IMR-90 (cell line): ENCODE data around the gene ELOVL2. TPM values are rescaled to one million over a fixed set of nuclear protein-coding genes. Genes with fewer than 3 reads are reported as not detected.
A peak's percentile ranks its signal among the peaks of the same experiment; 100 is the strongest.

ENCODE experiments used
- ATAC-seq: fragments of 200-7000 bp; cut with Tn5 transposase; 2 replicates; pipeline ENCODE4 v1.9.1; 2020; ENCODE audit warnings: low read depth, mild to moderate bottlenecking, moderate library complexity
- BruUV-seq: library from RNA; stranded (reverse); fragments of 400-500 nt; replicated peaks from 2 replicates; lab custom pipeline; 2021; lab: Mats Ljungman, UMichigan
- CTCF ChIA-PET: fragments of 300-600 bp; formaldehyde crosslinking; extraction: SDS; loops from one replicate; lab custom pipeline; 2021; ENCODE audit warnings: antibody characterized with exemption; lab: Yijun Ruan, JAX
- POLR2A ChIA-PET: fragments of 300-600 bp; sonication (Branson Sonifier 250); formaldehyde crosslinking; loops from one replicate; lab custom pipeline; 2022; ENCODE audit warnings: antibody characterized with exemption; ENCODE audit not compliant: unreplicated experiment; lab: Charles Lee
- DNase-seq: peaks from one replicate; pipeline ENCODE4 v3.0.0; 2013
- H2AFZ ChIP-seq: replicated peaks from 2 replicates; pipeline ENCODE3; 2013; ENCODE audit warnings: low read length, mild to moderate bottlenecking; ENCODE audit not compliant: poor library complexity
- H2AK5ac ChIP-seq: 2 replicates; pipeline ENCODE4 v1.6.1; 2013; ENCODE audit warnings: low read depth, low read length, inconsistent platforms
- H2AK9ac ChIP-seq: replicated peaks from 2 replicates; pipeline ENCODE3; 2013; ENCODE audit warnings: mild to moderate bottlenecking, low read depth, low read length, moderate library complexity; ENCODE audit not compliant: poor library complexity
- H2BK120ac ChIP-seq: 2 replicates; pipeline ENCODE4 v1.6.1; 2013; ENCODE audit warnings: low read depth, low read length, inconsistent platforms
- H2BK15ac ChIP-seq: 3 replicates; pipeline ENCODE4 v1.6.1; 2013; ENCODE audit warnings: low read depth, low read length, inconsistent platforms
- H2BK20ac ChIP-seq: 2 replicates; pipeline ENCODE4 v1.6.1; 2013; ENCODE audit warnings: low read depth, mild to moderate bottlenecking, inconsistent platforms, low read length, moderate library complexity
- H2BK5ac ChIP-seq: 2 replicates; pipeline ENCODE4 v1.6.1; 2013; ENCODE audit warnings: mild to moderate bottlenecking, low read depth, low read length, inconsistent platforms; ENCODE audit not compliant: poor library complexity, severe bottlenecking
- H3K14ac ChIP-seq: replicated peaks from 2 replicates; pipeline ENCODE4 v1.6.1; 2013; ENCODE audit warnings: low read depth, low read length, inconsistent platforms
- H3K18ac ChIP-seq: 2 replicates; pipeline ENCODE4 v1.6.1; 2013; ENCODE audit warnings: low read depth, low read length, control low read depth
- H3K23ac ChIP-seq: 2 replicates; pipeline ENCODE4 v1.6.1; 2013; ENCODE audit warnings: low read depth, low read length, inconsistent platforms
- H3K27ac ChIP-seq: 2 replicates; pipeline ENCODE4 v1.5.1; 2013; ENCODE audit warnings: mild to moderate bottlenecking, control low read depth, low read length; ENCODE audit not compliant: insufficient read depth
- H3K27me3 ChIP-seq: 2 replicates; pipeline ENCODE4 v1.6.1; 2013; ENCODE audit warnings: low read length; ENCODE audit not compliant: control insufficient read depth, insufficient read depth
- H3K36me3 ChIP-seq: 2 replicates; pipeline ENCODE4 v1.6.1; 2013; ENCODE audit warnings: low read length, mixed read lengths; ENCODE audit not compliant: control insufficient read depth, insufficient read depth
- H3K4ac ChIP-seq: 2 replicates; pipeline ENCODE4 v1.6.1; 2013; ENCODE audit warnings: low read depth, low read length, inconsistent platforms
- H3K4me1 ChIP-seq: 2 replicates; pipeline ENCODE4 v1.6.1; 2013; ENCODE audit warnings: low read length, mixed read lengths; ENCODE audit not compliant: control insufficient read depth, insufficient read depth
- H3K4me2 ChIP-seq: 2 replicates; pipeline ENCODE4 v1.6.1; 2013; ENCODE audit warnings: low read depth, mild to moderate bottlenecking, control low read depth, low read length, moderate library complexity
- H3K4me3 ChIP-seq: 2 replicates; pipeline ENCODE4 v1.5.1; 2013; ENCODE audit warnings: low read depth, mild to moderate bottlenecking, control low read depth, low read length, moderate library complexity; ENCODE audit not compliant: insufficient read depth
- H3K56ac ChIP-seq: 2 replicates; pipeline ENCODE4 v1.6.1; 2013; ENCODE audit warnings: low read length, inconsistent platforms; ENCODE audit not compliant: insufficient read depth; ENCODE audit errors: extremely low read depth
- H3K79me1 ChIP-seq, 2 experiments: 2 replicates each; pipeline ENCODE4 v1.6.1; 2013; ENCODE audit warnings: low read length in 2 of 2, inconsistent platforms in 1 of 2, low read depth in 1 of 2
- H3K9ac ChIP-seq: 2 replicates; pipeline ENCODE4 v1.6.1; 2013; ENCODE audit warnings: low read depth, low read length, control low read depth
- H3K9me1 ChIP-seq: 2 replicates; pipeline ENCODE4 v1.6.1; 2013; ENCODE audit warnings: low read length, inconsistent platforms; ENCODE audit not compliant: insufficient read depth
- H3K9me3 ChIP-seq: 2 replicates; pipeline ENCODE4 v1.6.1; 2013; ENCODE audit warnings: low read length; ENCODE audit not compliant: control insufficient read depth, insufficient read depth
- H4K20me1 ChIP-seq: 2 replicates; pipeline ENCODE4 v1.6.1; 2013; ENCODE audit warnings: low read length, inconsistent platforms; ENCODE audit not compliant: insufficient read depth
- H4K5ac ChIP-seq: 2 replicates; pipeline ENCODE4 v1.6.1; 2013; ENCODE audit warnings: mild to moderate bottlenecking, low read depth, low read length, control low read depth
- H4K8ac ChIP-seq, 2 experiments: 2 replicates each; pipeline ENCODE4 v1.6.1; 2013; ENCODE audit warnings: low read depth in 2 of 2, low read length in 2 of 2, control low read depth in 1 of 2, inconsistent platforms in 1 of 2
- H4K91ac ChIP-seq: 2 replicates; pipeline ENCODE4 v1.6.1; 2013; ENCODE audit warnings: low read depth, low read length, inconsistent platforms; ENCODE audit not compliant: insufficient read depth
- CEBPB ChIP-seq: IDR thresholded peaks from 2 replicates; pipeline ENCODE4 v1.6.1; 2012; ENCODE audit warnings: low read depth, low read length, improper control_type of control experiment
- CHD1 ChIP-seq: IDR thresholded peaks from 2 replicates; pipeline ENCODE4 v1.6.1; 2012; ENCODE audit warnings: low read depth, low read length, improper control_type of control experiment
- FOS ChIP-seq: fragments of 150-350 bp; IDR thresholded peaks from 2 replicates; pipeline ENCODE4 v1.6.1; 2016; ENCODE audit warnings: low read depth, low read length
- POLR2A ChIP-seq: IDR thresholded peaks from 2 replicates; pipeline ENCODE4 v1.6.1; 2012; ENCODE audit warnings: mild to moderate bottlenecking, low read depth, low read length
- RAD21 ChIP-seq: IDR thresholded peaks from 2 replicates; pipeline ENCODE4 v1.6.1; 2012; ENCODE audit warnings: low read length, improper control_type of control experiment
- RFX5 ChIP-seq: IDR thresholded peaks from 2 replicates; pipeline ENCODE4 v1.8.0; 2012; ENCODE audit warnings: low read depth, mild to moderate bottlenecking, low read length, moderate library complexity
- WGBS, 2 experiments: methylation state at CpG; one replicate each; pipeline versions ENCODE4 v1.1.5 to v1.1.7; 2013; ENCODE audit warnings: missing lambda C conversion rate in 2 of 2; ENCODE audit not compliant: insufficient read length in 1 of 2; ENCODE audit errors: extremely low coverage in 2 of 2; 5-methylcytosine and 5-hydroxymethylcytosine counted together
- dilution Hi-C: fragments of 300-500 bp; cut with HindIII; formaldehyde crosslinking; loops from one replicate; pipeline ENCODE4 v1.14.3; 2018; ENCODE audit warnings: low sequenced_read_pairs; ENCODE audit not compliant: unreplicated experiment
- in situ Hi-C: fragments of 300-500 bp; cut with MboI; formaldehyde crosslinking; loops from 3 replicates; pipeline ENCODE4 v1.14.3; 2019; ENCODE audit warnings: low sequenced_read_pairs, inconsistent platforms, mixed read lengths
- intact Hi-C: fragments of 100-400 bp; cut with micrococcal nuclease; formaldehyde crosslinking; loops from 2 replicates; pipeline ENCODE4 v1.10.0; 2022
- polyA plus RNA-seq, 3 experiments: library from polyadenylated mRNA; depleted of rRNA; stranded (reverse); fragments of >200 nt; gene quantifications; 2 replicates each; pipeline ENCODE4 v1.2.3, GENCODE V29; 2012; ENCODE audit warnings: low replicate concordance in 1 of 3
- total RNA-seq: library from RNA; depleted of rRNA; stranded (reverse); fragments of >200 nt; gene quantifications from 2 replicates; pipeline ENCODE4 v1.2.3, GENCODE V29; 2012
- TF ChIP-seq, protein P1 (sequence below): fragments of 150-350 bp; IDR thresholded peaks from 2 replicates; pipeline ENCODE4 v1.6.1; 2016; ENCODE audit warnings: low read depth, mild to moderate bottlenecking, low read length, moderate library complexity, borderline replicate concordance

ELOVL2 gene
- total and polyA plus RNA-seq, 2 of the 4 experiments (the other 2 are of a cell fraction) = 6.3 to 7.9 TPM

DNA sequence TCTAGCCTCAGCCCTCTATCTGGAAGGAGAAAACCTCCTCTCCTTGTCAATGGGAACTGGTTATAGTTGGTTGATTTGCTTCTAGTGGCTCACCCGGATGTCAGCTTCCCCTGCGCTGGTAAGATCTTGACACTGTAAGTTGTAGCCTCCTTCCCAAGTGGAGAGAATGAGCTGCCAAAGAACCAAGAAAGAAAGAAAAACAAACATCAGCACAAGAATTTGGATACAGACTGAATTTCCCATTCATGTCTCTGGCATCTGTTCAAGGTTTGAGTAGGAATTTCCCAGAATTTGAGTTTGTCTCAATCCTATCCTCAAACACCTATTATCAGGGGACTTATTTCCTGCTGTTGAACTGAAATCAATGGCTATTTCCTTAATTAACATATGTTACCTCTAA is 44.1 kb downstream of the ELOVL2 start:
- in situ Hi-C loops (no loop called here), dilution Hi-C loops (no loop called here), intact Hi-C loops (loop anchor here (5.0 kb wide), 1 partner anchor 38 kb away; no protein-coding TSS in a partner anchor)
- H3K14ac ChIP-seq = peak overlapping the region; percentile 52; the same call in 1 of the 2 replicates
- no peak overlapping the region for H3K4me2 ChIP-seq
- H4K8ac ChIP-seq = no peak overlapping the region
- H3K79me1 ChIP-seq = no peaks in the 10 kb centered on the region
- no peaks in the 10 kb centered on the region for H3K27me3 ChIP-seq
- peak overlapping the region; percentile 19; the same call in 1 of the 2 replicates for H3K18ac ChIP-seq
- WGBS, 2 experiments = no CpG with 5 or more reads among the region's 2 CpGs
- H3K27ac ChIP-seq = no peak overlapping the region
- no peak overlapping the region for H2AFZ ChIP-seq
- peaks cover 6% of the 10 kb centered on the region; the same call in 1 of the 2 replicates for H3K9me1 ChIP-seq
- H3K23ac ChIP-seq = no peak overlapping the region; the same call in 1 of the 2 replicates
- no peaks in the 10 kb centered on the region for H3K36me3 ChIP-seq
- peak overlapping the region; percentile 6; the same call in 1 of the 2 replicates for H3K4ac ChIP-seq
- ChIA-PET POLR2A (no interaction called here), CTCF (no interaction called here)
- peak overlapping the region; percentile 17 for H2BK5ac ChIP-seq
- ATAC-seq = peak; percentile 92
- peak overlapping the region; percentile 5; the same call in 1 of the 2 replicates for H4K91ac ChIP-seq
- no peak for TF ChIP-seq RFX5
- TF ChIP-seq FOS = no peak
- TF ChIP-seq POLR2A = no peak
- TF ChIP-seq, protein P1, sequence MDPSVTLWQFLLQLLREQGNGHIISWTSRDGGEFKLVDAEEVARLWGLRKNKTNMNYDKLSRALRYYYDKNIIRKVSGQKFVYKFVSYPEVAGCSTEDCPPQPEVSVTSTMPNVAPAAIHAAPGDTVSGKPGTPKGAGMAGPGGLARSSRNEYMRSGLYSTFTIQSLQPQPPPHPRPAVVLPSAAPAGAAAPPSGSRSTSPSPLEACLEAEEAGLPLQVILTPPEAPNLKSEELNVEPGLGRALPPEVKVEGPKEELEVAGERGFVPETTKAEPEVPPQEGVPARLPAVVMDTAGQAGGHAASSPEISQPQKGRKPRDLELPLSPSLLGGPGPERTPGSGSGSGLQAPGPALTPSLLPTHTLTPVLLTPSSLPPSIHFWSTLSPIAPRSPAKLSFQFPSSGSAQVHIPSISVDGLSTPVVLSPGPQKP = no peak
- TF ChIP-seq RAD21 = no peak
- no peak for TF ChIP-seq CEBPB
- TF ChIP-seq CHD1 = no peak
- H3K4me1 ChIP-seq = no peaks in the 10 kb centered on the region; the same call in 1 of the 2 replicates
- no peak overlapping the region for H3K56ac ChIP-seq
- H2BK120ac ChIP-seq = peak overlapping the region; percentile 74; the same call in 1 of the 2 replicates
- no peak overlapping the region for H2AK9ac ChIP-seq
- 0 out of 3 replicates have a peak overlapping the region, but pooled peaks have one; percentile 53 for H2BK15ac ChIP-seq
- H4K20me1 ChIP-seq = no peaks in the 10 kb centered on the region
- BruUV-seq = no TSS peak
- H2AK5ac ChIP-seq = no peak overlapping the region
- peak; percentile 90 for DNase-seq
- no peak overlapping the region for H3K4me3 ChIP-seq
- H3K9ac ChIP-seq = no peak overlapping the region
- no peaks in the 10 kb centered on the region for H3K9me3 ChIP-seq
- H2BK20ac ChIP-seq = 0 out of 2 replicates have a peak overlapping the region, but pooled peaks have one; percentile 69
- no peak overlapping the region for H4K5ac ChIP-seq
